ENCODE results near the gene ZNF835. TPM values are rescaled to one million over a fixed set of nuclear protein-coding genes. Genes with fewer than 3 reads are reported as not detected.

ZNF835 gene
- total RNA-seq, 1 experiment from 2014 or later: not detected

- CTCF ChIA-PET: no interaction called here
- Mint-ChIP-seq H3K9me3 (ENCODE audit: unreplicated experiment) (peaks cover 46% of the 10 kb centered on the region), H3K4me1 (ENCODE audit: insufficient read depth, unreplicated experiment) (no peaks in the 10 kb centered on the region), H3K27me3 (ENCODE audit: insufficient read depth, unreplicated experiment) (no peaks in the 10 kb centered on the region), H3K4me3 (ENCODE audit: unreplicated experiment) (no peak overlapping the region), H3K36me3 (ENCODE audit: insufficient read depth, unreplicated experiment) (no peaks in the 10 kb centered on the region), H3K27ac (ENCODE audit: low read depth, unreplicated experiment) (no peak overlapping the region)
- POLR2A ChIA-PET: no interaction called here
- intact Hi-C loops (cut with micrococcal nuclease): no loop called here
- no peak for DNase-seq (ENCODE audit: unreplicated experiment)
- TF ChIP-seq CTCF (IDR thresholded peaks at IDR 0.05; ENCODE audit: unreplicated experiment): no peak
- BruUV-seq (replicated peaks): no TSS peak
These were observed 17.4 kb downstream of the ZNF835 start for GRCh38 chr19:56654151-56654550.

GRCh38 chr19:56643460-56643955, 28.0 kb downstream of the ZNF835 start:
- peaks cover 7% of the 10 kb centered on the region for H3K36me3 Mint-ChIP-seq (ENCODE audit: insufficient read depth, unreplicated experiment)
- H3K27me3 Mint-ChIP-seq (ENCODE audit: insufficient read depth, unreplicated experiment): no peaks in the 10 kb centered on the region
- ChIA-PET POLR2A (no interaction called here), CTCF (no interaction called here)
- DNase-seq (ENCODE audit: unreplicated experiment): no peak
- H3K4me3 Mint-ChIP-seq (ENCODE audit: unreplicated experiment): no peak overlapping the region
- intact Hi-C loops (cut with micrococcal nuclease): no loop called here
- BruUV-seq (replicated peaks): no TSS peak
- peaks cover 58% of the 10 kb centered on the region for H3K9me3 Mint-ChIP-seq (ENCODE audit: unreplicated experiment)
- TF ChIP-seq CTCF (IDR thresholded peaks at IDR 0.05; ENCODE audit: unreplicated experiment): no peak
- H3K4me1 Mint-ChIP-seq (ENCODE audit: insufficient read depth, unreplicated experiment): no peaks in the 10 kb centered on the region
- H3K27ac Mint-ChIP-seq (ENCODE audit: low read depth, unreplicated experiment): no peak overlapping the region

GRCh38 chr19:56642711-56643459, 28.7 kb downstream of the ZNF835 start, which contains the start of gene SMIM17:
Gene SMIM17, plus strand, starts transcription at chr19:56643159. Its CDS starts 2,509 bp downstream, at chr19:56645668.
- CTCF ChIA-PET: no interaction called here
- no peak within 1 kb of the TSS for H3K27ac Mint-ChIP-seq (ENCODE audit: low read depth, unreplicated experiment)
- TF ChIP-seq CTCF (IDR thresholded peaks at IDR 0.05; ENCODE audit: unreplicated experiment): no peak
- H3K27me3 Mint-ChIP-seq (ENCODE audit: insufficient read depth, unreplicated experiment): no peaks in the 10 kb centered on the region
- H3K36me3 Mint-ChIP-seq (ENCODE audit: insufficient read depth, unreplicated experiment): peaks cover 7% of the 10 kb centered on the region
- BruUV-seq (replicated peaks): no TSS peak
- DNase-seq (ENCODE audit: unreplicated experiment): no peak
- peaks cover 56% of the 10 kb centered on the region for H3K9me3 Mint-ChIP-seq (ENCODE audit: unreplicated experiment)
- no peaks in the 10 kb centered on the region for H3K4me1 Mint-ChIP-seq (ENCODE audit: insufficient read depth, unreplicated experiment)
- H3K4me3 Mint-ChIP-seq (ENCODE audit: unreplicated experiment): no peak within 1 kb of the TSS
- intact Hi-C loops (cut with micrococcal nuclease): no loop called here
- POLR2A ChIA-PET: no interaction called here

- Mint-ChIP-seq H3K36me3 (ENCODE audit: insufficient read depth, unreplicated experiment) (peaks cover 7% of the 10 kb centered on the region), H3K9me3 (ENCODE audit: unreplicated experiment) (peaks cover 43% of the 10 kb centered on the region), H3K4me1 (ENCODE audit: insufficient read depth, unreplicated experiment) (no peaks in the 10 kb centered on the region), H3K27me3 (ENCODE audit: insufficient read depth, unreplicated experiment) (no peaks in the 10 kb centered on the region), H3K4me3 (ENCODE audit: unreplicated experiment) (no peak overlapping the region), H3K27ac (ENCODE audit: low read depth, unreplicated experiment) (no peak overlapping the region)
- no TSS peak for BruUV-seq (replicated peaks)
- CTCF ChIA-PET: no interaction called here
- POLR2A ChIA-PET: no interaction called here
- DNase-seq (ENCODE audit: unreplicated experiment): peak; percentile 16
- intact Hi-C loops (cut with micrococcal nuclease): no loop called here
- TF ChIP-seq CTCF (IDR thresholded peaks at IDR 0.05; ENCODE audit: unreplicated experiment): no peak
These were observed 32.3 kb downstream of the ZNF835 start for GRCh38 chr19:56639217-56639616.
